HG03060 (cell line): ENCODE measurements around the gene C2orf81.
"Not testable (repeated sequence)": the region's sequence is repeated elsewhere in the genome, so short reads cannot be mapped to it uniquely, and the experiment has no call there.

Experiments used
- ATAC-seq: cut with Tn5 transposase; IDR thresholded peaks from one replicate; pipeline ENCODE4 v1.9.1; 2021; ENCODE audit warnings: low read depth, moderate number of reproducible peaks; ENCODE audit not compliant: unreplicated experiment

C2orf81 gene

GRCh38 chr2:74424139-74424992 lies 2.9 kb upstream of the C2orf81 start:
- ATAC-seq = no peak

DNA sequence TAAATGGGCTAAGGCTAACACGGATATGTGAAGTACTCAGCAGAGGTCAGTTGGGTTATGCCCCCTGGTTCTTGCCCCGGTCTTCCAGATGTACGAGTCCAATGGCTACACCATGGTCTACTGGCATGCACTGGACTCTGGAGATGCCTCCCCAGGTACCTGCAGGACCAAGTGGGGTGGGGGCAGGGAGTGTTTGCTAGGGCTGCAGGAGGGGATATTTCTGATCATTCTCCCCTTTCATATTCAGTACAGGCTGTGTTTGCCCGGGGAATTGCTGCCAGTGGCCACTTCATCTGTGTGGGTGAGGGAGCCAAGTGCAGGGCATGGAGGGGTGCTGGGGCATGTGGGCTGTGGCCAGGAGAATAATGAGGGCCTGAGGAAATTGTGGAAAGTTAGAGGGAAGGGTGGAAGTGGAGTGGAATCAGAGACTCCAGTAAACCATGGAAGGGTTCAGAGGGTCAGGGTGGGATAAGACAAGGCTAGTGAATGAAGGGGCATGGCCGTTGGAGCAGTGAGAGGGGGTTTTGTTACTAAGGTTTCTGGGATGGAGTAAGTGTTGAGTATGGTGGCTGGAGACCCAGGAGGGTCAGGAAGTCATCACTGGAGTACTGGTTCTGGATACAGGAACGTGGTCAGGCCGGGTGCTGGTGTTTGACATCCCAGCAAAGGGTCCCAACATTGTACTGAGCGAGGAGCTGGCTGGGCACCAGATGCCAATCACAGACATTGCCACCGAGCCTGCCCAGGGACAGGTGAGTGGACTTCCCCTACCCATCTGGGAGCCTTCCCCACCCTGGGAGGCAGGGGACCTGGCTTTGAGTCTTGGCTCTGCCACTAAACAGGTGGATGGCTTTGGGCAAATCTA lies 2.0 kb upstream of the C2orf81 start:
- no peak for ATAC-seq

- ATAC-seq = not testable (repeated sequence)
Measured at GRCh38 chr2:74420443-74421103, 846 bp downstream of the C2orf81 start.

- ATAC-seq = no peak
Measured at GRCh38 chr2:74420006-74420405, 1.4 kb downstream of the C2orf81 start.

GRCh38 chr2:74419345-74419744 lies 2.1 kb downstream of the C2orf81 start:
- no peak for ATAC-seq

GRCh38 chr2:74418312-74418711 lies 3.1 kb downstream of the C2orf81 start:
- no peak for ATAC-seq

DNA sequence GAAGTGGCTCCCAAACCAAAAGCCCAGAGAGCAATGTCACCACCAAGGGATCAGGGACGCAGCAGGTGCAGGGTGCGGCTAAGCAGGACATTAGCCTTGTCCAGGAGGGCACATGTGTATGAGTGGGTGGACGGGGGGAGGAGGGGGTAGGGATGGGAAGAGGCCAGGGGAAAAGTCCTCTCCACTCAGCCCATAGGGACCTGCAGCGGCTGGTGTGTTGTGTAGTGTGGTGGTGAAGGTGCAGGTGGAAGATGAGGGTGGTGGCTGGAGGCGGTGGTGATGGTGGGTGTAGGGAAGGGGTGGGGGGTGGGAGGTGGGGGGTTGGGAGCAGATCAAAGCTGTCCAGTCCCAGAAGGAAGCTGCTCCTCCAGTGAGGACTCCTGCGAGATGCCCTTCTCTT lies 3.7 kb downstream of the C2orf81 start:
- ATAC-seq = no peak

DNA sequence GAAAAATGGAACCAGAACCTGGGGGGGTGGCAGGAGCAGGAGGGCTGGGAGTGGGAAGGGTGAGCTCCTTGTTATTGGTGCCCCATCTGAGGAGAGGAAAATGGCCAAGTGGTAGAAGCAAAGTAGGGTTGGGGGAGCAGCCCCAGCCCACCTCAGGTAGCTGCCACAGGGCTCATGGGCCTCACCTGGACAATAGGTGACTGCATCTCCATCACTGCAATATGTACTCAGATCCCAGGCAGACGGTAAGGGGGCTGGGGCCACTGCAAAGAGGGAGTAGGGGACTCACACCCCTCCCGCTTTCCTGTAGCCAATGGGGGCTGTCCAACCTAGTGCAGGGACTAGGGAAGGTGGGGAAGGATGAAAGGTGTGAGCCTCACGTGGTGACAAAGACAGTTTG lies 4.2 kb downstream of the C2orf81 start:
- ATAC-seq = no peak

- no peak for ATAC-seq
Measured at GRCh38 chr2:74416778-74417177, 4.6 kb downstream of the C2orf81 start.

- ATAC-seq = no peak
Measured at GRCh38 chr2:74415762-74416395, 5.5 kb downstream of the C2orf81 start.

- ATAC-seq = no peak
Measured at GRCh38 chr2:74414881-74415761, 6.3 kb downstream of the C2orf81 start.

DNA sequence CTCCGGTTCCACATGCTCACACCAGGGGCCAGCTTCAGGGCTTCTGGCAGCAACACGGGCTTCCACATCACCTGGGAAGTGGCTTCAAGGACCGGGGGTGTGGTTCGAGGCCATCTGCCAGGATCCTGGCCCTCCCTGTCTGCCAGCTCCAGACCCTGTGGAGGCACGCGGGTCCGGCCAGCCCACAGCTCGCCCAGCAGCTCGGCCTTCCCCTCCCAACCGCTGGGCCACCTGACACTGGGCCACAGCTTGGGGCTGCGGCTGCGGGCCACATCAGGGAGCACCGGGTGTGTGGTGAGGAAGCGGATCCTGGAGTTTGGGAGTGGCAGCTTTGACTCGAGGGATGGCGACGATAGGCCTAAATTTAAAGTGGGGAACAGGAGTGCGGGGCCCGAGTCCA lies 7.0 kb downstream of the C2orf81 start:
- no peak for ATAC-seq

DNA sequence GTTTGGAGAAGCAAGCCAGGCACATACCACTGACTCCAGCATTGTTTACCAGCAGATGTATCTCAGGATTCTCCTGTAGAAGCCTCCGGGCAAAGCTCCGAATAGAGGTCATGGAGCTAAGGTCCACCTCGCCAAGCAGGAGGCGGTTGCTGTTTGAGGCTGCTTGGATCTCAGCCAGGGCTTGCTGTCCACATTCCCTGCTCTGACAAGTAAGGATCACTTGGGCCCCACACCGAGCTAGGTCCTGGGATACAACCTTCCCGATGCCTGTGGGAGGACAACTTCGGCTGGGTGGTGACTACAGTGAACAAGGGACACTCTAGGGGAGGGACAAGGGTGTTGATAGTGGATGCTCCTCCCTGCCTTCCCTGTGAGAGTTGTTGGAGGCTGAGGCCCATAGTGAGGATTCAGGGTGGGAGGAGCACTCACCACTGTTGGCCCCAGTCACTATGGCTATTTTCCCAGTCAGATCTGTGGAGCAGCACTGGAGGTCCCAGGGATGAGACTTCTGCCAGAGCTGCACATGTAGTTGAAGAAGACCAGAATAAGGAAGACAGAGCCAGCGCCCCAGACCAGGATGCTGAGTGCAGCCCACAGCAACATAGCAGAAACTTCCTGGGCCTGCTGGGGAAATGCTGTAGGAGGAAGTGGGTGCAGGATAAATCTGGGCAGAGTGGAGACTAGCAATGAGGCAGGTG lies 8.3 kb downstream of the C2orf81 start:
- ATAC-seq = no peak

DNA sequence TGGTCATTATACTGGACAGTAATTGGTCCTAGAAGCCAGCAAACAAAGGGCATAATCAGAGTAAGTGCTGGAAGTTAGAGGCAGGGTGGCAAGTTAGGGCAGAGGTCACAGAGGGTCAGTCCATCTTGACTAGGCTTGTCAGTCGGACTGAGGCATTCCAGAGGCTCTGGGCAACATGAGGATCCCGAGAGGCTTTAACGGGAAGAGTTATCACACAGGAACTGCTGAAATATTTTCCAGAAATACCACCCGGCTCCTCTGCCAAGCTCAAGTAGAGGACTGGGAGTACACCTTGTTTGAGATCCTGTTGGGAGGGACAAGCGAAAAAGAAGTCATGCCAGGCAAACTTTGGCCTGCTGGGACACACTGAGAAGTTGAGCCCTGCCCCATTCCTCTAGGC lies 13.7 kb downstream of the C2orf81 start:
- no peak for ATAC-seq

GRCh38 chr2:74406035-74406434 lies 15.4 kb downstream of the C2orf81 start:
- ATAC-seq = no peak

DNA sequence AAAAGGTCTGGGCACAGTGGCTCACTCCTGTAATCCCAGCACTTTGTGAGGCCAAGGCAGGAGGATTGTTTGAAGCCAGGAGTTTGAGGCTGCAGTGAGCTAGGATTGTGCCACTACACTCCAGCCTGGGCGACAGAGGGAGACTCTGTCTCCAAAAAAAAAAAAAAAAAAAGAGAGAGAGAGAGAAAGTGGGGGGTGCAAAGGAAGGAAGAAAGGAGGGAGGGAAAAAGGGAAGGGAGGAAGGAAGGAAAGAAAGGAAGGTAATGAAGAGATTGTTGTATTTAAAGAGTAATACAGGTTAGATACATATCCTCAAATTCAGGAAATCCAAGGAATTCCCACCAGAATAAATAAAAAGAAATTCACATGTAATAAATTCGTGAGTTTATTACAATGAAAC lies 19.5 kb downstream of the C2orf81 start:
- ATAC-seq = no peak

DNA sequence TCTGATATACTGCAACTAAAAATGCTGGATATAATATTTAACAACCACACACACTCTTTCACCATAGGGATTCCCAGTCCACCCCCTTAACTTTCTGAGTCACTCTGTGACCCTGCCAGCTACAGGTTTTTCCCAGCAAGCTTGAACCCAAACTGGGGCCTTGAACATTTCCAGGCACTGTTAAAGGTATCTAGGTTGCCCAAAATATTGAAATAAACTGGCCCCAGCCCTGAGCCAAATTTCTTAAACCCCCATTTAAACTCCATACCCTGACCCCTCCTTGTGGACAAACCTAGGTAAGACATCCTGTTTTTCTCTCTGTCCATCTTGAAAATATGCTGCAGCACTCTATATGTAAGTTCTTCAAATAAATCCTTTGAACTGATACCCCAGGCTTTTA lies 21.6 kb downstream of the C2orf81 start:
- ATAC-seq = peak; percentile 55

- ATAC-seq = no peak
Measured at GRCh38 chr2:74396149-74396548, 25.3 kb downstream of the C2orf81 start.

- no peak for ATAC-seq
Measured at GRCh38 chr2:74393525-74393924, 27.9 kb downstream of the C2orf81 start.
